Non-pigmented ciliary epithelial cell (primary cell): ENCODE data around the gene ACSF2.
"Not testable (repeated sequence)": the region's sequence is repeated elsewhere in the genome, so short reads cannot be mapped to it uniquely, and the experiment has no call there.

Source experiments
- DNase-seq: peaks from one replicate; pipeline ENCODE4 v3.0.0-alpha.2; 2010; ENCODE audit warnings: low read depth

ACSF2 gene

DNA sequence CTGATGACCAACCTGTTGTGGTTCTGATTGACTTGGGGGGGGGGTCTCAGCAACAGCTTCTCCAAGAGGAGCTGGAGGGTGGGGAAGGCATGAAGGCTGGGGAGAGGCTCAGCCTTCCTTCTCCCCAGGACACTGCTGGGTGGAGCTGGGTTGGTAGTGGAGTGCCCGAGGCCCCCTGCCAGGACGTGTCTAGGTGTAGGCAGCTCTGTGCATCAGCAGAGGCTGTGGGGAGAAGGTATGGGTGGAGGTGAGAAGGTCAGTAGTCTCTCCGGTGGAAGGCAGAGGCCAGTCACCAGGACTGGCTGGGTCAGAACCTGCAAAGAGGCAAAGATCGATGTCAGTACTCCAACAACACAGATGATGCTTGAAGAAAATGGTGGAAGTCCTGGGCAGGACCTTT is 38.7 kb downstream of the ACSF2 start:
- no peak for DNase-seq

DNA sequence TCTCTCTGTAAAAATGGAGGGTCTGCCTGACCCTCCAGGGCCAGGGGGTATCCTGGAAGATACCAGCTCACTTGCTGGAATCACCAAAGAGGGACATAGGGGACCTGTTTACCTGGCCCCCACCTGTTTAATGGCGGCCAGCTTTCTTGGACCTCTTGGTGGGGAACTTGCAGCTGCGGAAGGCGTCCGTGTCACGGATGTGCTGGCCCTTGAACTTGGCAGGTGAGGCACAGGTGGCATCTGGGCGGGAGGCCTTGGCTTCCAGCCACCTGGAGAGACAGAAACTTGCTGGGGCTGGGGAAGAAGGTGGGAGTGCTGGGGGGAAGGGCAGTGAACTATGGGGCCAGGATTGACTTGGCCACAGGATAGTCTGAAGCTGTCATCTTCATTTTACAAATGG is 39.2 kb downstream of the ACSF2 start:
- DNase-seq, result no peak

DNA sequence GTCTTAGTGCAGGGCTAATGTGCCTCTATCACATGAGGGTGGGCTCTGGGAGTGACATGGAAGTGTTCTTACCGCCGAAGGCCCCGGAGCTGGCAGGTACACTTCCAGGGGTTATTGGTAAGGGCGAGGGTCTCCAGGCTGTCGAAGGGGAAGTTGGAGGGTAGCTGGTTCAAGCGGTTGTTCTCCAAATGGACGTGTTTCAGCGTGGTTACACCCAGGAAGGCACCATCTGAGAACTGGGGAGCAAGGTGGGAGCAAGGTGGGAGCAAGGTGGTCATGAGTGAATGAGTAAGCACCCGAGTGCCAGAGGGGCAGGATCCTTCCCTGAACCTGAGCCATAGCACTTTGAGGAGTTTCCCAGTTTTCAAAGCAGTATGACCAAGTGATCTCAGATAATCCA is 39.6 kb downstream of the ACSF2 start:
- no peak for DNase-seq

DNA sequence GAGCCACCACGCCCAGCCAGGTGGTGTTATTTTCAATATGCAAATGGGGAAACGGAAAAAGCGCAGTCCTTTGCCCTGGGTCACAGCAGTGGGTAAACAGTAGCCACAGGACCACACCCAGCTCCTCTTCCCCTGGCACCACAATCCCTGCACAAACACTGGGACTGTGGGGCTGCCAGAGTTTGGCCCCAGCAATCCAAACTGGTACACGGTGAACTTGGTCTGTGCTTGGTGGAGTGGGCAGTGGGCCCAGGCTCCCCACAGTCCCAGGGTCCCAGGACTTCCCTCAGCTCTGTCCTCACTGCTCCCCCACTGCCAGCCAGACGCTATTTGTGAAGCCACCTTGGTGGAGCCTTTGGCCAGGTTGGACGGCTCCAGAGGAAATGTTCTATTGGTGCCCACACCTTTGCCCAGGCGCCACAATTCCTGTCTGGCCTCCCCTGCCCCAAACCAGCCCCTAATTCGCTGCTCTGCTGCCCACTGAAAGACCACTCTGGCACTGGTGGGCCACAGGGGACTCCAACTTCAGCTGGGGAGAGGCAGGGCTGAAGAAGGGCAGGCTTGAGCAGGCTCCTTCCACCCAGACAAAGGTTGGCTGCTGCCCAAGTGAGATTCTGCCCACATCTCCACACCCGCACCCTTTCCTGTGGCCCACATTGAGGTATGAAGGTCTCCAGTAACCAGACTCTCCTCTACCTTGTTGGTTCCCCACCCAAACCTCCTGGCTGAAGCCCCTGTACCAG is 40.5 kb downstream of the ACSF2 start:
- DNase-seq, result no peak

DNA sequence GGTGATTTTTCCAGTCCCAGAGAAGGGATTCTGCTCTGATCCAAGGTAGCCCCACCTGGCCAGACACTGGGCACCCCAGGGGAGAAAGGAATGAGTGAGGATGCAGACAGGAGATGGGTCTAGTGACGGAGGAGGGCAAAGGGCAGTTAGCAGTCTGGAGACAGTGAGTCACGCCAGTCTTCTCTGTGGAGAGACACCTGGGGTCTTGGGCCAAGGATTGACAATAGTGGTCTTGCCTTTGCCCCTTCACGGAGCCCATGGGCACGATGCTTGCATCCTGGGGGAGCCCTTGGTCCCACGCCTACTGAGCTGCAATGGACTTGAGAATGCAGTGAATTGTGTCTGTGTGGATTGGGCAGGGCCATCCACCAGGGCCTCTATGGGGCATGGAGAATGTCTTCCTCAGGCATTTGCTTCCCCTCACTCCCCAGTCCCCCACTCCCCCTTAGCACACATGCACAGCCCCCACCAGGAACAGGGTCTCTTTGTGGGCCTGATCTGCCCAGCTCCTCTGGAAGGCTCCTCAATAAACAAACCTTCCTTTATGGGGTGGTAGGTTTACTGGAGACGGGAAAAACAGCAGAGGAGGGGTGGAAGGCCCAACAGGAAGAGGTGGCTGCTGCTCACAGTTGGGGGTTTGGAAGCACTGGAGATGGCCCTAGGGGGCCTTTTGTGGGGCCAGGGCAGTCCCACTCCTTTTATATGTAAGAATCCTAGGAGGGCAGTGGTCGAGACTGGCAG is 41.3 kb downstream of the ACSF2 start:
- DNase-seq, result no peak

DNA sequence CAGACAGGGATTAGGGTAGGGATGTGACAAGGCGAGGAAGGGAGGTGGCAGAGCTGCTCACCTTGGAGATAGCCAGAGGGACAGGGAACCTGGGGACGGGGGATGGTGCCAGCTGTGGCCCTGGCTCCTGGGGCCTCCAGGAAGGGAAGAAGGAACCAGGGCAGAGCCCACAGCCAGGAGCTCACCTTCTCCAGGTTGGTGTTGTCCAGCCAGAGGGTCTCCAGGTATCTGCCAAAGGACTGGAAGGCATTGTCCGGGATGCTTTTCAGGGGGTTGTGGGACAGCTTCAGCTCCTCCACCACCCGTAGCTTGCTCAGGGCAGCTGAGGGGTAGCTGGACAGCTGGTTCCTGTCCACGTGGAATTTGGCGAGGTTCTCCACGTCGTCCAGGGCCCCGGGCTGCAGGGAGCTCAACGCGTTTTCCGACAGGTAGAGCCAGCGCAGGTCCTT is 41.9 kb downstream of the ACSF2 start:
- DNase-seq, result no peak

DNA sequence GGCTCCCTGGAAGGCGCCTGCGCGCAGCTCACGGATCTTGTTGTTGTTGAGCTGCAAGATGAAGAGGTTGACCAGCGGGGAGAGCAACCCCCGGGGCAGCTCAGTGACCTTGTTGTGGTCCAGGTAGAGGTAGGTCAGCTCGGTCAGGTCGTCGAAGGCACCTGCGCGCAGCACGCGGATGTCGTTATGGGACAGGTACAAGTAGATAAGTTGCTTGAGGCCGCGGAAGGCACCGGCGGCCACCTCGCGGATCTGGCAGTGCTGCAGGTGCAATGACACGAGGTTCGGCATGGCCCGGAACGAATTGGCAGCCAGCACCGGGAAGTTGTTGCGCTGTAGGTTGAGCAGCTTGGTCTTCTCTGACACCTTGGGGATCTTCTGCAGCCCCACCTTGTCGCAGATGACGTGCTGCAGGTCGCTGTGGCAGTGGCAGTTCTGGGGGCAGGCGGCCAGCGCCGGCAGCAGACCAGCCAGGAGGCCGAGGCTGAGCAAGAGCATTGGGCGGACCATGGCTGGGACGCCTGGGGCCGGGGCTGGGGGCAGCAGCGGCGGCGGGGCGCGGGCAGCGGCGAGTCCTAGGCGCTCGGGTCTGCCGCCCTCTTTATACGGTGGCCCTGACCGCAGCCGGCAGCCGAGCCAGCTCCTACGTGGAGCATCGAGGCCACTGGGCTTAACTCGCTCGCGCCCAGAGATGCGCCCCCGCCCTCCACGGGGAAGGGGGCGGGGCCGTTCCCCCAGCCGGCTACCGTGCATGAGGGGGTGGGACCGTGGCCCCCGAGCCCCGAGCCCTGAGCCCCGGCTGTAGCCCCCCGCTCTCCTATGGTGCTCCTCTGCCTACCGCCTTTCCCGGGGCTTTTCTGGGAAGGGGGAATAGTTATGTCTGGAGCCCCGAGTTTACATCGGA is 42.5 kb downstream of the ACSF2 start, which contains the start of gene CHAD:
TSS of gene CHAD (minus strand) at position 577 of the 904 bp plus-strand sequence. CDS start at position 510, 67 bp downstream.
- no peak for DNase-seq

DNA sequence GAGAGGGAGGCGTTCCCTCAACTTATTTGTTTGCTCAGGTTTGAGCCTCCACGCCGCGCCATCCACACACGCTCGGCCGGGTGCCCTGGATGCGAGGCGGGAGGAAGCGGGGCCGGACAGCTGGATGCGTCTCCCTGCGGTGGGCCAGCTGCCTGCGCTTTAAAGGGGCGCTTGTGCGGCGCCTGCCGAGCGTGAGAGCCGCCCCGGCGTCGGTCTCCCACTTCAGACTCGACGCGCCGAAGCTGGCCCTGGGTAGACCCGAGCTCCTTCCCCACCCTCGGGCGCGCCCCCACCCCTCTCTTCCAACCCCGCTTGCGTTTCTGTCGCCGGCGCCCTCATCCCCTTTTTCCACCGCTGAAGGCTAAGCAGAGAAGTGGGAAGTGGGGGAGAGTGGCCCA is 43.2 kb downstream of the ACSF2 start:
- no peak for DNase-seq

DNA sequence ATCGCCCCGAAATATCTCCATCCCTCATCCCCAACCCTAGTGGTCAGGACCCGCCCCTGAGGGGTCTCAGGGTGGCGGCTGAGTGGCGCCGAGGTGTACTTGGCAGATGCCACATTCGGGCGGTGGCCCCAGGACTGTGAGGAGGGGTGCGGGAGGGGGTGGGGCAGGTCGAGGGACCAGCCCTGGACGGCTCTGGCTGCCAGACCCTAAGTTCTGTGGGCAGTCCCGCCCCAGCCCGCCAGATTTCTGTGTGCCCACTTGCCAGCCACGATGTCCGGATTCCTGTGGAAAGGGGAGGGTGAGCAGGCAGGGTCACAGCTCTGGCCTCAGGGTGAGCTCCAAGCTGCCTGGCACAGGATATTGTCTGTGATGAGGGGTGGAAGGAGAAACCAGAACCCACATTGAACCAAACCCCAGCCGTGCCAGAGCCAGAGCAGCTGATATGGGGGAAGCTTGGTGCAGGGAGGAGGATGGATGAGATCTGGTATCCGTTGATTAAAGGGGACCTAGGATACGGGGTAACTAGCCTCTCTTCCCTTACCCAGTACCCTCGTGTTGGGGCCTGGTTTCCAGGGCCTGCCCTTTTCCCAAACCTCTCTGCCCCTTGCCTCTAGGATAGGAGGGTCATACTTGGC is 43.8 kb downstream of the ACSF2 start:
- no peak for DNase-seq

DNA sequence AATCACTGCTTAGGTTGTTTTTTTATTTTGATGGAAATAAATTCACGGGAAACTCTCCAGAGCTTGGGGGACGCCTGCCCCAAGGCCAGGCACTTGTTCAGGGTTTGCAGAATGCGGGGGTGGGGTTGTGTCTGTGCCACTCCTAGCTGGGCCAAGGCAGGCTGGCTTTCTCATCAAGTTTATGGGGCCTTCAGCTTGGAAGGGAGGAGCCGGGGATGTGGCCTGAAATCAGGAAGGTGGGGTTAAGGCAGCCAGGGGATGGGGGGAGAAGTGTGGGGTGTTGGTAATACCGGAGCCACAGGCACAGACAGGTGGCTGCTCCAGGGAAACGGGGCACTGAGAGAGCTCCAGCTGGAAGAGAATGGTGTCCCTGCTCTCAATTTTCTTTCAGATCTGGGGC is 44.4 kb downstream of the ACSF2 start:
- DNase-seq, result no peak

DNA sequence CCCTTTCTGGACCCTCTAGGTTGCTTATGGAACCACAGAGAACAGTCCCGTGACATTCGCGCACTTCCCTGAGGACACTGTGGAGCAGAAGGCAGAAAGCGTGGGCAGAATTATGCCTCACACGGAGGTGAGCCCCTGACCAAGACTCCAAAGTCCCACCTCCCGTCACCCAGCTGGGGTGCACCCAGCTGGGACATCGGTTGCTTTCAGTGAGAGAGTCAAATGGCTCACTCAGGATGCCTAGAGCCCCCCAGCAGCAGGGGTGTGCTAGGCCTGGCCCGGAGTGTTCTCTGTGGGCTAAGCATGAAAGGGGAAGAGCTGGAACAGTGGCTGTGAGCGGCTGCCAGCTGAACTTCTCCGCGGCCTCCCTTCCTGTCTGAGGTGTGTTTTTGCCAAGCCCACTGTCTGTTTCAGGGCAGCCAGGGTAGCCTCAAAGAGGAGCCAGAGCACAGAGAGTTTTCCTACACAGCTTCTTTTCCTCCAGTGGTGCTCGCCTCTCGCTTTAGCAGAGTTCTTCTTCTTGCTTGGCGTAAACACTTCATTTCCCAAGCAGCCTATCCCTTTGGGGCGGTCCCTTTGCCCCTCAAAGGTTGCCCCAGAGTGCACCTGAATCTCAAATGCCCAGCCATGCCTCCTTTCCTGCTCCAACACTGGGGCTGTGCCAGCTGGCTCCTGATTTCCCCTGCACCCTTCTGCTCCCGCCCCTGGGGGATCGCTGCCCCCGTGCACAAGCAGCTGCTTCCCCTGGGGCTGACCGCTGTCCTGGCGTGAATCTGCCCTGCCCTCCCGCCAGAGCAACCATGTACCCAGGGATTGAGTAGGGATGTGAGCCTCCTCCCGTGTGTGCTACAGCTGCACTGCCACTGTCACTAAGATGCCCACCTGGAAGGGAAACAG is 45.2 kb downstream of the ACSF2 start:
- DNase-seq, result no peak

DNA sequence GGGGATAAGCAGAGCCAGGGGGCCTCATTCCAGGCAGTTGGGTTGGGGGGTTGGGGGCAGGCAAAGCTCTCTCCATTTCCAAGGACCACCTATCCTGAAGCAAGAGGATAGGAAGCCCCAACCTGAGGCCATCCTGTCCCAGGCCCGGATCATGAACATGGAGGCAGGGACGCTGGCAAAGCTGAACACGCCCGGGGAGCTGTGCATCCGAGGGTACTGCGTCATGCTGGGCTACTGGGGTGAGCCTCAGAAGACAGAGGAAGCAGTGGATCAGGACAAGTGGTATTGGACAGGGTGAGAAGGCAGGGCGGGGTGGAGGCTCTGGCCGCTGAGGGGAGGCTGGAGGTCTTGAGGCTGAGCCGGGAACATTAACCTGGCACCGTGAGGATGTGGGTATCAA is 46.3 kb downstream of the ACSF2 start:
- no peak for DNase-seq

DNA sequence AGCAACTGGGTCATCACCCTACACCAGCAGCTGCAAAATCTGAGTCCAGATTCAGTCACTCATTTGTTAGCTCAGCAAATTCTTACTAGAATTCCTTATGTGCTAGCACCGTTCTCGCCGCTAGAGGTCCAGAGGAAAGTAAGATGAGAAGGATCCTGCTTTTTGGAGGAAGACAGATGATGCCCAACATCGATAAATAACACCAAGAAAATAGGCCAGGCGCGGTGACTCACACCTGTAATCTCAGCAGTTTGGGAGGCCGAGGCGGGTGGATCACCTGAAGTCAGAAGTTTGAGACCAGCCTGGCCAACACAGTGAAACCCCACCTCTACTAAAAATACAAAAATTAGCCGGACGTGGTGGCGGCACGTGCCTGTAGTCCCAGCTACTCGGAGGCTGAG is 46.7 kb downstream of the ACSF2 start:
- DNase-seq, result not testable (repeated sequence)

DNA sequence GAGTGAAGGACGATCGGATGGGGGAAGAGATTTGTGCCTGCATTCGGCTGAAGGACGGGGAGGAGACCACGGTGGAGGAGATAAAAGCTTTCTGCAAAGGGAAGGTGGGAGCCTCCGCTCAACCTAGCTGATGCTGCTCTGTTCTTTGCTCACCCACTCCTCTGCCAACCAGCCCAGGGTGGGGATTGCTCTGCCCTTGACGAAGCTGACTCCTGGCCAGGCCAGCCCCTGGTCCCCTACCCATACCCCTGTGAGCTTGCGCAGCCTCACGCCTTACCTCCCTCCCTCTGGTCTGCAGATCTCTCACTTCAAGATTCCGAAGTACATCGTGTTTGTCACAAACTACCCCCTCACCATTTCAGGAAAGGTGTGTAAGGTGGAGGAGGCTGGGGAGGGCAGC is 47.9 kb downstream of the ACSF2 start:
- no peak for DNase-seq

DNA sequence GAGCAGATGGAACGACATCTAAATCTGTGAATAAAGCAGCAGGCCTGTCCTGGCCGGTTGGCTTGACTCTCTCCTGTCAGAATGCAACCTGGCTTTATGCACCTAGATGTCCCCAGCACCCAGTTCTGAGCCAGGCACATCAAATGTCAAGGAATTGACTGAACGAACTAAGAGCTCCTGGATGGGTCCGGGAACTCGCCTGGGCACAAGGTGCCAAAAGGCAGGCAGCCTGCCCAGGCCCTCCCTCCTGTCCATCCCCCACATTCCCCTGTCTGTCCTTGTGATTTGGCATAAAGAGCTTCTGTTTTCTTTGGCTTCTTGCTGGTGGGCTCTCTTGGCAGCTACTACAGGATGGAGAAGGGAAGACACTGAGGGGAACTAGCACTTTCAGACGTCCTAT is 48.5 kb downstream of the ACSF2 start:
- no peak for DNase-seq

DNA sequence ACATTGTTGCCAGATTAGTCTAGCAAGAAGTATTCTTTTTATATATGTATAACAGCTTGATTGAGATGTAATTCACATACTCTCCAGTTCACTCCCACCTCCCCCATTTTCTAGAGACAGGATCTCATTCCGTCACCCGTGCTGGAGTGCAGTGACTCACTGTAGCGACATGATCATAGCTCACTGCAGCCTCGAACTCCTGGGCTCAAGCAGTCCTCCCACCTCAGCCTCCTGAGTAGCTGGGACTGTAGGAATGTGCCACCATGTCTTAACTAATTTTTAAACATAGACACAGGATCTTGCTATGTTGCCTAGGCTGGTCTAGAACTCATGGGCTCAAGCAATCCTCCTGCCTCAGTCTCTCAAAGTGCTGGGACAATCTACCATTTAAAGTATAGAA is 49.3 kb downstream of the ACSF2 start:
- DNase-seq, result no peak

DNA sequence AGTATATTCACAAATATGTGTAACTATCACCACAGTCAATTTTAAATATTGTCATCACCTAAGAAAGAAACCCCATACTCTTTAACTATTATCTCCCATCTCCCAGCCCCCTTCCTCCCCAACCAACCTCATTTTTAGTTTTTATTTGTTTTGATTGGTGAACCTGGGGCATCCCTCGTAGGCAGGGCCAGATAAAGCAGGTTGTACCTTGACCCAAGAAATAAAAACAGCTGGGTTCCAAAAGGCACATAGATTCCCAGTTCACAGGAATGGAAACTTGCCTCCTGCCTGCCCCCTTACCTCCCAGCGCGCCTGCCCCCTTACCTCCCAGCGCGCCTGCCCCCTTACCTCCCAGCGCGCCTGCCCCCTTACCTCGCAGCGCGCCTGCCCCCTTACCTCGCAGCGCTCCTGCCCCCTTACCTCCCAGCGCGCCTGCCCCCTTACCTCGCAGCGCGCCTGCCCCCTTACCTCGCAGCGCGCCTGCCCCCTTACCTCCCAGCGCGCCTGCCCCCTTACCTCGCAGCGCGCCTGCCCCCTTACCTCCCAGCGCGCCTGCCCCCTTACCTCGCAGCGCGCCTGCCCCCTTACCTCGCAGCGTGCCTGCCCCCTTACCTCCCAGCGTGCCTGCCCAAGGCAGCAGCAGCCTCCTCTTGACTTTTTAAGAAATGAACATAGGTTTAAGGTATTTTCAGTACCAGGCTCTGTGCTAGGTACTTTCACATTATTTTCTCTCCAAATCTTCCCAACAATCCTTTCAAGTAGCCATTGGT is 49.9 kb downstream of the ACSF2 start:
- not testable (repeated sequence) for DNase-seq

DNA sequence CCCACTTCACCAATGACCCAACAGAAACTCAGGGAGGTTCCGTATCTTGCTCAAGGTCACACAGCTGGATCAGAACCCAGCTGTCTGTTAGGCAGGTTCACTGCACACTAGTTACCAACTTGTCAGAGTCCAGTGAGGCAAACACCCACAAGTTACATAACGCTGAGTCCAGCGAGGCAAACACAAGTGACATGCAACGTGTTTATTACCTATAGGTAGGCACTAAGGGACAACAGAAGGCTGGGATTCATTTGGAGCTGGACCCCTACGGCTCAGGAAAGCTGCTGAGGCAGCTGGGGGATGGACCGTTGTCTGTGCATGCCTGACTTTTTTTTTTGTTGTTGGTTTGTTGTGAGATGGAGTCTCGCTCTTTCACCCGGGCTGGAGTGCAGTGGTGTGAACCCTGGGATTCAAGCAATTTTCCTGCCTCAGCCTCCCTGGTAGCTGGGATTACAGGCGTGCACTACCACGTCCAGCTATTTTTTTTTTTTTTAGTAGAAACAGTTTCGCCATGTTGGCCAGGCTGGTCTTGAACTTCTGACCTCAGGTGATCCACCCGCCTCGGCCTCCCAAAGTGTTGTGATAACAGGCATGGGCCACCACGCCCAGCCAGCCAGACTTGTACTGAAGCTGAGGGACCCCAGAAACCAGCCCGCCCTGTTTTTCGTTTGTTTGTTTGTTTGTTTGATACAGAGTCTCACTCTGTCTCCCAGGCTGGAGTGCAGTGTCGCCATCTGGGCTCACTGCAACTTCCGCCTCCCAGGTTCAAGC is 50.7 kb downstream of the ACSF2 start:
- DNase-seq, result no peak

DNA sequence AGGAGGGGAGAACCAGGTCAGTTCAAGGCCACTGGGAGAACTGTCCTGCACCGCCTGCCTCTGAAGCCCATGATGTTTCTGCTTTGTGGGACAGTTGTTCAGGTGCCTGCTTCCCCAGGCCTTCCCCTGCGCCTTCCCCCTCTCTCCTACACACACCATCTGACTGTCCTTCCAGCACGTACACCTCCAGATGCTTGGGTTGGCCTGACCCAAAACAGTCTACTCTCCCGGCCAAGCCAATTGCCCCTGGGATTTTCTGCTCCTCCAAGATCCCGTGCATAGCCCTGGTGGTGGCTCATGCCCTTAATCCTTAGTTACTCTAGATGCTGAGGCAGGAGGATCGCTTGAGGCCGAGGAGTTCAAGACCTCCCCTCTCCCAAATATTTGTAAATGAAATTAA is 52.0 kb downstream of the ACSF2 start:
- DNase-seq, result no peak
